ENCODE results near the gene SMOC1.

The SMOC1 gene

DNA sequence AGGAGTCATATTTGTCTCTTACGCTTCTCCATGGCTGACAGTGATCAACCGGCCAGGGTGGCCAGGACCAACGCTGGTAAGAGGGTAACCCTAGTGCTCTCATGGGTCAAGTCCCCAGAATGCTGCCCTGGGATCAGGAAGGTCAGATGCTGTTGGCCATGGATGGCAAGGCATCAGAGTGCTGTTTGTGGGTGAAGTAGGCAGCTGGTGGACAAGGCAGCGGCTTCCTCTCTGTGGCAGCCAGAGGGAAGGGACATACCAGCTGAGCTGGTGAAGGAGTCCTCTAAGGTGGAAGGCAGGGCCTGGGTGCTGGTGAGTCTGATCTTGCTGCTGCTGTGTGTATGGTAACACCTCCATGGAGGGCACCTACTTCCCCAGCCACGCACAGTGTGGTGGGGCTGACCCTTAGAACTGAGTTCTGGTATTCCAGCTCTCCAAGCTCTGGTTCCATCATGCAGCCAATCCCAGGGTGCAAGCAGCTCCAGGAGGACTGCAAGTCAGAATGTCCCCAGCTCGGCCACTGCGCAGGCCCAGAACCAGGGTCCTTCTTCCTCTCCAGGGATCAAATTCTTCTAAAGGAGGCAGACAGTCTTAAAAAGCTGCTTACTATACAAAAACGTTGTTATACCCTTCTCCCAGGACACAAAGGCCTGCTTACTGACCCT is 13.4 kb upstream of the SMOC1 start:
- no peak for DNase-seq

DNA sequence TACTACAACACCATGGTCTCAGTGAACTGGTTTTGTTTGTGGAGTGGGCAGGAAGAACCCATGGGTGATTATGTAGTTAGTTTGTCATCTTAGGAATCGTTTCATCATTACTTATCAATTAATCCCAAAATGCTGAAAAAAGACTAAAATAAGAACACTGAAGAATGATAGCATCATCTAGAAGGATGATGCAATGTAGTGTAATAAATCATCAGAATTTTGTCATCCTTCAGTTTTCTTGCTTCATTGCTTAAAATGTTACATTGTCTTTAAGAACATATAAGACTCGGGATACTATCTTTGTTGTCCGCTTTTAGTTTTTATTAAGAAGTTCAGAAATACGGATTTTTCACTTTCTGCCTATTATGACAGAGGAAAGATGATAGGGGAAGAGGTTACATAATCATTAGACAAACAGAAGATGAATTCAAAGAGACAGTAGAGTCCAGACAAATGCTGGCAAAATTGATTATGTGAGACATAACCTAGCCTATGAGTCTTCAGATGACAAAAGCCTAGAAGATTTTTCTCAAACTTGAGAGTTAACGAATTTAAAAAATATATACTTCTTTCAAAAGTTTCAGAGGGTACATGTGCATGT is 10.8 kb upstream of the SMOC1 start:
- DNase-seq: no peak

GRCh38 chr14:69870613-69871012 is 8.6 kb upstream of the SMOC1 start:
- DNase-seq: no peak

DNA sequence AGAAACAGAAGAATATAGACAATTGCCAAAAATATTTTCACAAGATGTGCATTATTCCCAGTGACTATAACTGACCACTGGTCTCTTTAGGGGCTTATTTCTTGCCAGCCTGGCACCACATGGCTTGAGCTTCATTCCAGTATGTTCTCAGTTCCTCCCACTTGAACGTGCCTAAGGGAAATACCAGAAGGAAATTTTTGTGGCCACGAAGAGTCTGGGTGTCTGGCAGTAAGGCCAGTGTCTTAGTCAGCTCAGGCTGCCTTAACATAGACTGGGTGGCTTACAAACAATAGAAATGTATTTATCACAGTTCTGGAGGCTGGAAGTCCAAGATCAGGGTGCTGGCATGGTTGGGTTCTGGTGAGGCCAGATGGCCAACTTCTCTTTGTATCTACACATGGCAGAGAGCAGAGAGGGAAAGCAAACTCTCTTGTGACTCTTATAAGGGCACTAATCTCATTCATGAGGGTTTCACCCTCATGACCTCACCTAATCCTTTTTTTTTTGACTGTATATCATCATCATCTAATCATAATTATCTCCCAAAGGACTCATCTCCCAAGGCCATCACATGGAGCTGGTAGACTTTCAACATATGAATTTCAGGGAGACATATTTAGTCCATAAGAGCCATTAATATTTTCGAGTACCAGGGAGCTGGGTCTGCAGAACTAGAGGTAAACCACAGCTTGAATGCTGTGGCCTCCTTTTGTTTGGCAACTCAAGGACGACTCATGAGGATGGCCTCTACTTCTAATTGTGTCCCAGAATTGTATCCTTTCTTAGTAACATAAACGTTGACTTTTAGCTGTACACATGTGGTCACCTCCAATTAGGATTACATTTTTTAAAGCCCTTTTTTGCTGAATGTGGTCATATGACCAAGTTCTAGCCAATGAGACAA is 5.1 kb upstream of the SMOC1 start:
- no peak for DNase-seq

DNA sequence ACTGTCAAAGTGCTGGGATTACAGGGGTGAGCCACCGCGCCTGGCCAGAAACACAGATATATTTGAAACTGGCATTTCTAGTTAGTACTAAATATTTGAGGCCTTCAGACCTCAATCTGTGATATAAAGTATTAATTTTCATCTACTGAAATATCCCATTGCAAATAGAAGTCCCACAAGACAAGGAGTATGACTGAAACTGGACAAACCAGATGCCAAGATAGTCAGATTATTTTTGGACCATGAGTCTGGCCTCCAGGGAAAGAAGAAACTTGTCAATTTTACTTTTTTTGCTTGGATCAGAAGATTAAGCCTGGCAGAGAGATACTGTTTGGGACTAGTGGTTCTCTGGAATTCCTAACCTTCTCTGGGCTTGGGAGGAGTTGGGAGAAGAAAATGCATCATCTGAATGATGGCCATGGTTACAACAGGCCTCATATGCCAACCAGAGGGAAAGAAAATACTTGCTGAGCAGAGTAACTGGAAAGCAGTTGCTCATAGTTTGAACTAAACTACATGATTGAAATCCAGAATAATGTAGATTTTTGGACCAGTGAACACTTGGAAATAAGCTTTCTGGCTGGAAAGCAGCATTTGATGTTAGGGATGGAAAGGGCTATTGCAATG is 2.9 kb upstream of the SMOC1 start:
- no peak for DNase-seq

- DNase-seq: no peak
These were observed 2.3 kb upstream of the SMOC1 start for GRCh38 chr14:69876848-69877306.

GRCh38 chr14:69877492-69877891 is 1.7 kb upstream of the SMOC1 start:
- DNase-seq: no peak

GRCh38 chr14:69878251-69878650 is 965 bp upstream of the SMOC1 start:
- no peak for DNase-seq

GRCh38 chr14:69880044-69880487 is 850 bp downstream of the SMOC1 start:
- DNase-seq: no peak

- DNase-seq: no peak
These were observed 1.7 kb downstream of the SMOC1 start for GRCh38 chr14:69880893-69881292.

- DNase-seq: no peak
These were observed 3.1 kb downstream of the SMOC1 start for GRCh38 chr14:69882116-69882864.

GRCh38 chr14:69882915-69883314 is 3.7 kb downstream of the SMOC1 start:
- no peak for DNase-seq

DNA sequence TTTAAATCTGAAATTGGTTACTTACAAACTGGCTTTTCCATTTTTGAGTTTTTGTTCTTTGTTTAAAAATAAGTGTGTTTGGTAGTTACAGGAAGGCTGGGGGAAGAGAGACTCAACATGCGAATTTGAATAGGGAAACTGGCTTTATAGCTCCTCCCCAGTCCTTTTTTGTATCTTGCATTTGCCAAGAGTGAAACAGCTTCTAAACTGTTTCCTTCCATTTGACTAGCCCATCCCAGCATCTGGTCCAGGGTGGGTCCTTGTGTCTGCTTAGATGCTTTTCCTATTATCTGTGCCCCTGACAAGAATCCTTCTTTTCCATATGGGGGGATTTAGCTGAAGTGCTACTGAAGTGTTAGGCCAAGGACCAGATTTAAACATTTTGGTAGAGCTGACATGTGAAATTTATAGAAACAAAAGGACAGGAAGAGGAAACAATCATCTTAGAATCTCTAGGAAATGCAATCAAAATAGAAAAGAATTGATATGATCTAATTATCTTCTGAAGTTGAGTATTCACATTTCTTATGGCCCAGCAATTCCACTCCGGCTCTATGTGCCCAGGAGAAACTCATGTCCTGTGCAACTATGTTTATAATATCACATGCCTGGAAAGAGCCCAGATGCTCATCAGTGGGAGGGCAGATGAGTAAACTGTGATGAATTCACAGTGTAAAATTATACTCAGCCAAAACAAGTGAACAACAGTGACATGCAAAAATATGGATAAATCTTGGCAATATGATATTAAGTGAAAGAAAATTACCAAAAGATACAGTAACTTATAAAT is 7.4 kb downstream of the SMOC1 start:
- no peak for DNase-seq

GRCh38 chr14:69887740-69888657 is 8.8 kb downstream of the SMOC1 start:
- DNase-seq: no peak

DNA sequence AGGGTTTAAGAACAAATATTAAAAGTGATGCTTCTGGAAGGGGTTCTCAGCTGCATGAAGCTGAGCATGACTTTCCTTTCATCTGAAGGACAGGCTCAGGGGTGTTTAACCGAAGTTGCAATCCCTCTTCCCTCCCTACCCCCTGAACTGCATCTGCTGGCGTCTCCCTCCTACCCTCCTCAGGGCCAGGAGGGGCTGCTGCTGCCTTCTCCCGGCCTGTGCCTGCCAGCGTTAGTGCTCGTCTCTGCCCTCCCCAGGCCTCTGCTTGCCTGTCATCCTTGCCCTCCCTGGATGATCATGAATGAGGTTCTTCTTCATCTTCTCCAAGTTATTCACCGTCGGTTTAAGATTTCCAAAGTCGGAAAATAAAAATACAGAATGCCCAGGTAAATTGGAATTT is 12.2 kb downstream of the SMOC1 start:
- DNase-seq: no peak

DNA sequence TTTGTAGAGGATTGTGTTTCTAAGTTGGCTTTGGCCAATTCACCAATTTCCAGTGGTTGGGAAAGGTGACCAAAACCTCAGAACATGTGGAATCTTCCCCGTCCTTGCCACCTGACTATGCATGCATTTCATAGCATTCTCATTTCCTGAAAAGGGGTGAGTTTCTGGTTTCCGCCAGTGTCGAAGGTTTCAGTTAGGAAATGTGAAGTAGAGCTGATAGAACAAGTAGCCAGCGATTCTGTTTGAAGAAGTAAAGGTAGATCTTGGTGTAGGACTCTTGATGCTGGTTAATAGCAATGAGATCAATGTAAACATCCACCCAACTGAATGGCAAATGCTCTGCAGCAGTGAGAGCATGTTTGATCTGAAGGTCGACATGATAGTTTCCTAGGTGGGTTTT is 15.9 kb downstream of the SMOC1 start:
- DNase-seq: no peak

GRCh38 chr14:69896080-69896479 is 16.9 kb downstream of the SMOC1 start:
- DNase-seq: no peak

DNA sequence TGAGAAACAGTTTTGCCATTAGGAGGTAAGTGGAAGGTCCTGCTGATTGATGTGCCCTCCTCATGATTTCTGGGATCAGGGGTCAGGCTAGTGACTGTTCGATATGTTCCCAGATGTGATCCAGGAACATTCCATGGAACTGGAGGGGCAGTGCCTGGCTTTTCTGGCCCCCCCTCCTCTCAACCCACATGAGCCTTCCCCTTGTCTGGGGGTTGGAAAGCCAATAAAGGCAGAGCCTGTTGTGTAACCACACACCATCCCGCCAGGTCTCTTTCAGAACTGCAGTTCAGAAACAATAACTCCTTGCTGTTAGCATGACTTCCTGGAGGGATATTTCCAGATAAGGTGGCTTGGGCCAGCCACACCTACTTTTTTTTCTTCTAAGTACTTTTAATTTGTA is 17.8 kb downstream of the SMOC1 start:
- DNase-seq: no peak

- no peak for DNase-seq
These were observed 21.4 kb downstream of the SMOC1 start for GRCh38 chr14:69900603-69901002.

DNA sequence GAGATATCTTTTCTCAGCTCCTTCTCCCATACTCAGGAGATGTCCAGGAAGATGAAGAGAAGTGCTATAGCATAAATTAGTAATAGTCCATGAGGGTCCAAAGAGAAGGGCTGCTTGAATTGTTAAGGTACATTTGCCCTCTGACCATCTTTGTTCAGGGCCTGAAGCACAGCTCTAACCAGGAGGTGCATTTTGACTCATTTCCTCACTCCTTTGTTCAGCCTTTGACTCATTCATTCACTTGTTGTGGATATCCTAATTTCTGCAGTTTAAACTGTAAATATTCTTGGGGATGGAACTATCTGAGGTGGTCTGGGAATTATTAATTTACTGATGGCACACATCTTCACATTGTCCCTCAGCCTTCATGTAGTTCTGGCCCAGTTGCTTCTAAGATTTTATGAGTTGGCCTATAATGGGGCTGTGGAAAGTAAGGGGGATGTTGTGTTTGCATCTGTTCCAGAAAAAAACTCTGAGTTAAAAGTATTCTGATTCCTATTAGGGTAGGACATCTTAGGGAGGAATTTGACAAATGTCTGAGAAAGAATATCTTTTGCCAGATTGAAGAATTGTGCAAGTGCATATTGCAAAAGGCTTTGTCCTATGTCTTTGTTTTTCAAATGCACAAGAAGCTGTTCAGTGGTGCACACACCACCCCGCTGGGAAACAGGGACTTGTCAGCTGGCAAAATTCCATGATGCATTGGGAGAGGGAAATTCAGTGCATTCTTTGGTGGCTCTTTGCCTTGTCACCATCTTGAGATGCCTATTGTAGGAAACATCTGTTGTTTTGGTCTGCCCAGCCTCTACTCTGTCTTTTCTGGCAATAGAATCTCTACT is 22.1 kb downstream of the SMOC1 start:
- DNase-seq: no peak

Data from NK-92 treated with Interleukin-12 subunit alpha and Interleukin-12 subunit beta, amount 100 ng/mL, for 24 hours (cell line).